Stomach smooth muscle (tissue), 2 donors: Measurements from ENCODE around the gene HOXB2.

ENCODE experiments used
- H3K27ac ChIP-seq: one replicate; pipeline ENCODE4 v1.7.0; 2013; ENCODE audit warnings: mild to moderate bottlenecking, low read length, inconsistent platforms
- H3K27me3 ChIP-seq, 2 donors: one replicate each; pipeline ENCODE4 v1.7.0; 2013; ENCODE audit warnings: low read length in 2 of 2; ENCODE audit not compliant: insufficient read depth in 2 of 2, control insufficient read depth in 1 of 2
- H3K36me3 ChIP-seq, 2 donors: one replicate each; pipeline ENCODE4 v1.7.0; 2013; ENCODE audit warnings: low read length in 2 of 2; ENCODE audit not compliant: control insufficient read depth in 2 of 2, insufficient read depth in 2 of 2
- H3K4me1 ChIP-seq: one replicate; pipeline ENCODE4 v1.7.0; 2013; ENCODE audit warnings: low read length; ENCODE audit not compliant: control insufficient read depth, insufficient read depth
- H3K4me3 ChIP-seq, 2 donors: one replicate each; pipeline ENCODE4 v1.7.0; 2013; ENCODE audit warnings: low read length in 2 of 2
- H3K9ac ChIP-seq, 2 donors: one replicate each; pipeline ENCODE4 v1.7.0; 2013; ENCODE audit warnings: low read length in 2 of 2, mild to moderate bottlenecking in 1 of 2
- H3K9me3 ChIP-seq, 2 donors: one replicate each; pipeline ENCODE4 v1.7.0; 2013; ENCODE audit warnings: low read length in 2 of 2; ENCODE audit not compliant: control insufficient read depth in 2 of 2
- donor health status: healthy.
- donor health status: Pancreatic carcinoma.

HOXB2 gene

GRCh38 chr17:48551596-48552465 lies 6.9 kb upstream of the HOXB2 start:
- Histone ChIP-seq H3K4me3 (peak overlapping the region in 1 of 2 donors; percentile 58), H3K27me3 (peaks cover 0 to 3% of the 10 kb centered on the region in 2 donors), H3K9ac (peak overlapping the region in 1 of 2 donors; percentile 55), H3K36me3 (peaks cover 3% of the 10 kb centered on the region in 2 donors), H3K27ac (peak overlapping the region; percentile 96), H3K9me3 (no peaks in the 10 kb centered on the region), H3K4me1 (peaks cover 74% of the 10 kb centered on the region)

- peak overlapping the region; percentile 96 for H3K27ac ChIP-seq
- no peaks in the 10 kb centered on the region for H3K9me3 ChIP-seq
- peaks cover 3% of the 10 kb centered on the region in 2 donors for H3K36me3 ChIP-seq
- H3K4me3 ChIP-seq: peak overlapping the region in 1 of 2 donors; percentile 58
- H3K27me3 ChIP-seq: peaks cover 0 to 3% of the 10 kb centered on the region in 2 donors
- no peak overlapping the region for H3K9ac ChIP-seq
- H3K4me1 ChIP-seq: peaks cover 74% of the 10 kb centered on the region
Measured at GRCh38 chr17:48551214-48551555, 6.3 kb upstream of the HOXB2 start.

DNA sequence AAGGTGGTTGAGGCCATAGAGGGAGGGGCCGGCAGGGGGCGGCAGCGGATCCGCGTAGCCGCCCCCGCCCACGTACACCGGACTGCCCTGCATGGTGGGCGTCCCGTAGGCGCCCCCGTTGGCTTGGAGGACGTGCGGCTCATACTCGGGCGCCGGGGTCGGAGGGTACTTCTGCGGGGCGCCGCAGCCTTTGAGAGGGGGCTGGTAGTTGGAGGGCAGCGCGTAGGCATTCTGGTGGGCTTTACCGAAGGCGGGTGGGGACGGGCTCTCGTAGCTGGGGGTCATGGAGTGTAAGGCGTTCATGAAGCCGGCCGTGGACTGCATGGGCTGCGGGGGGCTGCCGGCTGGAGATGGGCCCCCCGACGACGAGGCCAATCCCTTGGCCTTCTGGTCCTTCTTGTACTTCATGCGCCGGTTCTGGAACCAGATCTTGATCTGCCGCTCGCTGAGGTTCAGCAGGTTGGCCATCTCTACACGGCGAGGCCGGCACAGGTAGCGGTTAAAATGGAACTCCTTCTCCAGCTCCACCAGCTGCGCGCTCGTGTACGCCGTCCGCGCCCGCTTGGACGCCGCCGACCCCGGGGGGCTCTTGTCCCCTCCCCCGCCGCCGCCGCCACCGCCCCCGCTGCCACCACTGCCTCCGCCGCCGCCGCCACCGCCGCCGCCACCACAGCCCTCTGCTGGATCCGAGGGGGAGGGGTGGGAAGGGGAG lies 5.7 kb upstream of the HOXB2 start:
- Histone ChIP-seq H3K27me3 (peaks cover 0 to 3% of the 10 kb centered on the region in 2 donors), H3K9ac (peak overlapping the region in 1 of 2 donors; percentile 21), H3K36me3 (peaks cover 3% of the 10 kb centered on the region in 2 donors), H3K9me3 (no peaks in the 10 kb centered on the region), H3K4me3 (peak overlapping the region in 1 of 2 donors; percentile 49), H3K27ac (peak overlapping the region; percentile 96), H3K4me1 (peaks cover 74% of the 10 kb centered on the region)

DNA sequence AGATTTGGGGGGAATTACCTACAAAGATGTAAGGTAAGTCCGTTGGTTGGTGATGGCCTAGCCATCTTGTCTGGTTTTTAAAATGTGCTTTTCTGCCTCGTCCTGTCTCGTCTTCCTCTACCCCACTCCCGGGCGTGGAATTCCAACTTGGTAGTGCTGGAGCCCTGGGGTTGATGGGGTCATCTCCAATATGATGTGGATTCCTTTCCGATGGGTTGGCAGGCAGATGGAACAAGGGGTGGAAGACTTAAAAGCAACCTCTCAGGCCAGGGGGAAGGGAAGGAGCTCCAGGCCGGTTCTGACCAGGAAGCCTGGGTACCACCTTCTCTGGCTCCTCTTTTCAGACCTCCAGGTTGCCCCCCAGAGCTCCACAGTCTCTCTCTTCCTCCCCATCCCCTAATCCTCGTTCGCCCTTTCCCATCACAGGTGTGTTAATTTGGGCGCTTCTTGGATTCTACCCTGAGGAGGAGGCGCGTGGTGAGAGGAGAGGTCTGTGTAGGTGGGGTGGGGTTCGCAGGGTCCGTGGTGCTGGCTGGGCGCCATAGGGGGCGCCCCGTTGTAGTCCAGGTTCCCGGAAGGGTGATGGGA lies 5.1 kb upstream of the HOXB2 start:
- H3K36me3 ChIP-seq: peaks cover 3% of the 10 kb centered on the region in 2 donors
- peaks cover 0 to 3% of the 10 kb centered on the region in 2 donors for H3K27me3 ChIP-seq
- H3K4me1 ChIP-seq: peaks cover 80% of the 10 kb centered on the region
- H3K9me3 ChIP-seq: no peaks in the 10 kb centered on the region
- peak overlapping the region; percentile 96 for H3K27ac ChIP-seq
- H3K4me3 ChIP-seq: peak overlapping the region in 1 of 2 donors; percentile 49
- H3K9ac ChIP-seq: peak overlapping the region in 1 of 2 donors; percentile 21

DNA sequence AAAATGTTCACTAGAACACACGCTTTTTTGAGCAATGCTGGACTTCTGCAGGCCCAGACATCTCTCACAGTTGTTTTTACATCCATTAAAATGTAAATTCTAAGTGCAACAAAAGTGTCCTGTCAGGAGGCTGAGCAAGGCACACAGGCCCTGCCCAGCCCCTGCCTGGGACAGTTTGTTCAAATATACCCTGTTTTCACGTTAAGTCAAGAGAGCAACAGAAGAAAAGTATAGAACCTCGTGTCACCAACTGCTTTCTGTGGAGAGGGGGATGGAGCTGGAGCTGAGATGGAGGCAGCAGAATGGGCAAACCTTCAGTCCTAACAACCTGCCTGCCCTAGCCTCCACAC lies 4.3 kb upstream of the HOXB2 start:
- Histone ChIP-seq H3K4me1 (peaks cover 75% of the 10 kb centered on the region), H3K4me3 (peak overlapping the region in 1 of 2 donors; percentile 22), H3K27ac (peak overlapping the region; percentile 97), H3K9ac (peak overlapping the region in 1 of 2 donors; percentile 5), H3K27me3 (peaks cover 0 to 3% of the 10 kb centered on the region in 2 donors), H3K9me3 (no peaks in the 10 kb centered on the region), H3K36me3 (peaks cover 3% of the 10 kb centered on the region in 2 donors)

DNA sequence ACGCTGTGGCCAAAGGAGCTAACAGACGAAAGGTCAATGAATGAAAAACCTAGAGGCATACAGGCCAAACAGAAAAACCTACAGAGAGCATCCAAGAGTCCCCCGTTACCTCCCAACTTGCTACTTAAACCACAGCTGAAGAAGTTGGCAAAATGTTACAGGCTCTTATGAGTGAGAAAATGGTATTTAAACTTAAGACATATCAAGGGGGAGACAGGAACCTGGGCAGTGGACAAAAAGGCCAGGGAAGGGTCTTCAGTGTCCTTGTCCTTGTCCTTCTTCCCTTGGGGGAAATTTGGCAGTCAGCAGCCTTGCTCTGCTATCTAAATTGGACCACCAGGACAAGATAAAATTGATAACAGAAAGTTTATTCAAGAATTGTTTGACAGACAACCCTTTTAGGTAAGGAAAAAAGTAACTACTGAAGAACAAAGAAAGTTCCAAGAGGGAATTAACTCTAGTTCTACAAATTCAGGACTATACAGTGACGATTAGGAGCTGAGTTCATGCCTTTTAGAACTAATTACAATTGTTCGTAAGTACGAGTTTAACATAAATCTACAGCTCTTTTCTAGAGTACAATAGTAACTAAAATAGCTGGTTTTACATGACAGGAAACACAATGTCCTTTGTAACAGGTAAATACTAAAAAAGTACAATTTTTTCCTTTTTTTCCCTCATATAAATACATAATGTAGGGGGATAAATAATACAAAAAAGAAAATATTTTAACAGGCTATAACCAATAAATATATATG lies 3.8 kb upstream of the HOXB2 start:
- H3K27ac ChIP-seq: peak overlapping the region; percentile 97

DNA sequence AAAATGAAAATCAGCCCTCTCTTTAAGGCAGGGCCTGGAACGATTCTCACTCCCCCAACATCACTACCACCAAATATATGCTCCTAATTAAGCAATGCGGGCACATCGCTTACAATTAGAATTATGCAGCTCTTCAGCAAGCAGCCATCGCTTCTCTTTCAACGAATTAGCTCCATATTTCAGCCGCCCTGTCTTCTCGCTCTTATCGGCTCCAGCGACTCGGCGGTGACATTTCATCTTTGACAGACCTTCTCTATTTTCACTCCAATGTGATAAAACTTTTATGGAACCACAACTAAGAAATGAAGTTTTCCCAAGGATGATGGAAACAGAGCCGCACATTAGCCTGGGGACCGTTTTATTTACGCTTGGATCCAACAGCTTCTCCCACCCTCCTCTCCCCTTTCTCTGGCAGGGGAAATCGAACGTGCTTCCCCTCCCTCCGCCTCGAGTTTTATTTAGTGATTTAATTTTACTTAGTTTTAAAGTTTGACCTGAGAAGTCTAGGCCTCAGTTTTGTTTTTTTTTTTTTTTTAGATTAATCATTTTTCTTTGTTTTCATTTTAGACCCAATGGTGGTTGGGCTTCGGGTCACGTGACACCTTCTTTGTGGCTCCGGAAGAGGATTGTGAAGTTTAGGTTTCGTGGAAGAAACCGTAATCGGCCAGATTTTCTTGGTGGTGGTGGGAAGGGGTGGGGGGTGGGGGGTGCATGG lies 3.1 kb upstream of the HOXB2 start:
- H3K4me3 ChIP-seq: peak overlapping the region; percentile 36 to 93
- H3K27me3 ChIP-seq: peaks cover 0 to 3% of the 10 kb centered on the region in 2 donors
- no peaks in the 10 kb centered on the region for H3K9me3 ChIP-seq
- peaks cover 3 to 4% of the 10 kb centered on the region in 2 donors for H3K36me3 ChIP-seq
- peaks cover 66% of the 10 kb centered on the region for H3K4me1 ChIP-seq
- H3K9ac ChIP-seq: peak overlapping the region; percentile 51 to 69
- peak overlapping the region; percentile 97 for H3K27ac ChIP-seq

More for the DNA sequence above, 3.8 kb upstream of the HOXB2 start:
- peak overlapping the region in 1 of 2 donors; percentile 30 for H3K4me3 ChIP-seq
- peaks cover 3% of the 10 kb centered on the region in 2 donors for H3K36me3 ChIP-seq
- peaks cover 0 to 3% of the 10 kb centered on the region in 2 donors for H3K27me3 ChIP-seq
- H3K9ac ChIP-seq: peak overlapping the region; percentile 5 to 12
- no peaks in the 10 kb centered on the region for H3K9me3 ChIP-seq
- peaks cover 70% of the 10 kb centered on the region for H3K4me1 ChIP-seq

DNA sequence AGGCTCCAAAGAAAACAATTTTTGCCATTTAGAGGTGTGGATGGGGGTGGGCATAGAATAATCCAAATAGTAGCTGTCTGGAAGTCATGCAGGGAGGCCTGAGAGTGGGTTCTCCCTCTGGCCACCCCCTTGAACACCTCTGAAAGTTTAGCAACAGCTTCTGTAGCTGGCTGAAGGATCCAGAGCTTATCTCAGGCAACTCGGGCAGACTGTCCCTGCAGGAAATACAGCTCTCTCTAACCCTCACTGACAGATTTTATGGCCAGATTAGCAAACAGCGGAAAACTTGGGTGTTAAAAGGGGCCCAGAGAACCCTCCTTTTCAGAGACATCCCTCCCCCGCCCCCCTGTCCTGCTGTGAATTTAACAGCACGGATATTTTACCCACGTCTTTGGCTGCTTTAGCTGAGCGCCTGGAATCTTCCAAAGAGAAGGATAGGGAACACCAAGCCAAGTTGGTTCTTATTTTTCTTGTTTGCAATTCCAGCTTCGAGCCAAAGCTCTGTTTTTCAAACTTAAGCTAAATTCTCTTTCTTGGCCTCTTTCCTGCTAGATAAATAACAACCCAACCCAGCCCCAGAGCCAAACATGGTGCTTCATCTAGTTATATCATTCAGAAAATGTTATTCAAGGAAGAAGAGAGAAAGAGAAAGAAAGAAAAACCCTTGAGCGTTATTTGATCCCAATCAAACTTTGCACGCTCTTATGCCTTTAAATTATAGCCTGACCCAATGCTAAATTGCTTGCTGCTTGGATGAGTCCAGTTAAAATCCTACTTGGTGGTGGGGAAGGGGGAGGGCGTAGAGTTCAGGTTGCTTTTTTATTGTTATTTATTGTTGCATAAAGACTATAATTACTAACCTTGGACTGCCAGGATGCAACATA lies 2.3 kb upstream of the HOXB2 start:
- peaks cover 0 to 3% of the 10 kb centered on the region in 2 donors for H3K27me3 ChIP-seq
- H3K27ac ChIP-seq: peak overlapping the region; percentile 97
- H3K9me3 ChIP-seq: no peaks in the 10 kb centered on the region
- H3K9ac ChIP-seq: peak overlapping the region; percentile 51 to 69
- peak overlapping the region; percentile 49 to 93 for H3K4me3 ChIP-seq
- H3K4me1 ChIP-seq: peaks cover 65% of the 10 kb centered on the region
- H3K36me3 ChIP-seq: peaks cover 3 to 6% of the 10 kb centered on the region in 2 donors
